D341Med (cell line): Measurements from ENCODE around the gene ZC3H18.

Source experiments
- DNase-seq: peaks from one replicate; pipeline ENCODE4 v3.0.0; 2012; ENCODE audit warnings: low spot score

Gene ZC3H18

GRCh38 chr16:88623858-88624257 is 53.7 kb downstream of the ZC3H18 start:
- DNase-seq: no peak

- no peak for DNase-seq
Observed at GRCh38 chr16:88624481-88624880, 54.3 kb downstream of the ZC3H18 start.

GRCh38 chr16:88624977-88625576 is 54.9 kb downstream of the ZC3H18 start:
- DNase-seq: no peak

GRCh38 chr16:88626646-88627045 is 56.4 kb downstream of the ZC3H18 start:
- DNase-seq: no peak

GRCh38 chr16:88627531-88628411 is 57.6 kb downstream of the ZC3H18 start:
- DNase-seq: no peak

- DNase-seq: peak; percentile 75
Observed at GRCh38 chr16:88628512-88628974, 58.3 kb downstream of the ZC3H18 start.

GRCh38 chr16:88629835-88630234 is 59.6 kb downstream of the ZC3H18 start:
- DNase-seq: no peak

GRCh38 chr16:88630433-88630832 is 60.2 kb downstream of the ZC3H18 start:
- no peak for DNase-seq

GRCh38 chr16:88630941-88631340 is 60.7 kb downstream of the ZC3H18 start:
- DNase-seq: no peak

GRCh38 chr16:88631384-88631783 is 61.2 kb downstream of the ZC3H18 start:
- no peak for DNase-seq

- no peak for DNase-seq
Observed at GRCh38 chr16:88631920-88632586, 61.9 kb downstream of the ZC3H18 start.

- no peak for DNase-seq
Observed at GRCh38 chr16:88632587-88632930, 62.4 kb downstream of the ZC3H18 start.

GRCh38 chr16:88633684-88634140 is 63.5 kb downstream of the ZC3H18 start:
- no peak for DNase-seq

- no peak for DNase-seq
Observed at GRCh38 chr16:88634141-88634993, 64.2 kb downstream of the ZC3H18 start.

- no peak for DNase-seq
Observed at GRCh38 chr16:88634994-88635670, 64.9 kb downstream of the ZC3H18 start.

GRCh38 chr16:88635671-88636319 is 65.6 kb downstream of the ZC3H18 start:
- DNase-seq: no peak

- DNase-seq: no peak
Observed at GRCh38 chr16:88636488-88637265, 66.5 kb downstream of the ZC3H18 start.

- DNase-seq: no peak
Observed at GRCh38 chr16:88638323-88639230, 68.4 kb downstream of the ZC3H18 start, which contains the start of gene IL17C. TSS of gene IL17C (plus strand) at chr16:88638572. CDS start at chr16:88638642, 70 bp downstream.
